RWPE2 (cell line): Measurements from ENCODE around the gene ARNT2.

Experiments
- ATAC-seq: fragments of 200-7000 bp; cut with Tn5 transposase; 3 replicates; pipeline ENCODE4 v1.9.1; 2021; ENCODE audit warnings: low read depth
- DNase-seq: peaks from one replicate; pipeline ENCODE4 v3.0.0-alpha.2; 2020; ENCODE audit warnings: low spot score
- H3K27ac ChIP-seq: fragments of 450-650 bp; 2 replicates; pipeline ENCODE4 v1.5.1; 2017; ENCODE audit warnings: mild to moderate bottlenecking; ENCODE audit not compliant: poor library complexity, severe bottlenecking
- H3K27me3 ChIP-seq: fragments of 250-450 bp; sonication (Bioruptor Pico); 2 replicates; pipeline ENCODE4 v1.5.1; 2021; ENCODE audit warnings: mild to moderate bottlenecking, moderate library complexity; ENCODE audit not compliant: insufficient read depth, poor library complexity, severe bottlenecking
- H3K36me3 ChIP-seq: fragments of 250-450 bp; sonication (Bioruptor Pico); 2 replicates; pipeline ENCODE4 v1.5.1; 2020; ENCODE audit warnings: low read depth, mild to moderate bottlenecking, moderate library complexity
- H3K4me1 ChIP-seq: fragments of 250-450 bp; sonication (Bioruptor Pico); 2 replicates; pipeline ENCODE4 v1.5.1; 2021; ENCODE audit warnings: mild to moderate bottlenecking, moderate library complexity; ENCODE audit not compliant: insufficient read depth, poor library complexity, severe bottlenecking
- H3K4me3 ChIP-seq: fragments of 250-450 bp; sonication (Bioruptor Pico); 2 replicates; pipeline ENCODE4 v1.5.1; 2021; ENCODE audit warnings: mild to moderate bottlenecking, moderate library complexity; ENCODE audit not compliant: severe bottlenecking
- H3K9me3 ChIP-seq: fragments of 250-450 bp; sonication (Bioruptor Pico); 2 replicates; pipeline ENCODE4 v1.5.1; 2021; ENCODE audit warnings: mild to moderate bottlenecking, moderate library complexity; ENCODE audit not compliant: severe bottlenecking
- CTCF ChIP-seq: fragments of 450-650 bp; IDR thresholded peaks from one replicate; pipeline ENCODE4 v1.5.1; 2017; ENCODE audit warnings: mild to moderate bottlenecking, moderate library complexity; ENCODE audit not compliant: poor library complexity, severe bottlenecking

The ARNT2 gene

GRCh38 chr15:80615783-80616391 is 211.7 kb downstream of the ARNT2 start:
- H3K36me3 ChIP-seq, result no peaks in the 10 kb centered on the region
- DNase-seq, result peak; percentile 84
- peaks cover 13% of the 10 kb centered on the region for H3K4me1 ChIP-seq
- H3K9me3 ChIP-seq, result no peaks in the 10 kb centered on the region
- no peak for TF ChIP-seq CTCF
- no peak overlapping the region for H3K4me3 ChIP-seq
- ATAC-seq, result peak; percentile 78
- H3K27ac ChIP-seq, result peak overlapping the region; percentile 68
- no peaks in the 10 kb centered on the region for H3K27me3 ChIP-seq

- ATAC-seq (no peak), DNase-seq (no peak)
- peaks cover 13% of the 10 kb centered on the region for H3K4me1 ChIP-seq
- H3K36me3 ChIP-seq, result no peaks in the 10 kb centered on the region
- TF ChIP-seq CTCF, result no peak
- no peak overlapping the region for H3K27ac ChIP-seq
- no peak overlapping the region for H3K4me3 ChIP-seq
- no peaks in the 10 kb centered on the region for H3K9me3 ChIP-seq
- no peaks in the 10 kb centered on the region for H3K27me3 ChIP-seq
Measured at GRCh38 chr15:80618685-80619400, 214.7 kb downstream of the ARNT2 start.

GRCh38 chr15:80619680-80620079 is 215.5 kb downstream of the ARNT2 start:
- peaks cover 13% of the 10 kb centered on the region for H3K4me1 ChIP-seq
- no peak overlapping the region for H3K27ac ChIP-seq
- ATAC-seq (no peak), DNase-seq (no peak)
- no peaks in the 10 kb centered on the region for H3K9me3 ChIP-seq
- H3K27me3 ChIP-seq, result no peaks in the 10 kb centered on the region
- no peaks in the 10 kb centered on the region for H3K36me3 ChIP-seq
- TF ChIP-seq CTCF, result peak; percentile 45
- H3K4me3 ChIP-seq, result no peak overlapping the region

GRCh38 chr15:80620141-80620540 is 216.0 kb downstream of the ARNT2 start:
- H3K4me1 ChIP-seq, result peaks cover 13% of the 10 kb centered on the region
- DNase-seq (no peak), ATAC-seq (no peak)
- H3K36me3 ChIP-seq, result no peaks in the 10 kb centered on the region
- H3K27me3 ChIP-seq, result no peaks in the 10 kb centered on the region
- no peak overlapping the region for H3K4me3 ChIP-seq
- H3K9me3 ChIP-seq, result no peaks in the 10 kb centered on the region
- no peak overlapping the region for H3K27ac ChIP-seq
- TF ChIP-seq CTCF, result no peak

GRCh38 chr15:80620931-80621330 is 216.7 kb downstream of the ARNT2 start:
- Histone ChIP-seq H3K4me3 (no peak overlapping the region), H3K27me3 (no peaks in the 10 kb centered on the region), H3K9me3 (no peaks in the 10 kb centered on the region), H3K27ac (no peak overlapping the region), H3K36me3 (no peaks in the 10 kb centered on the region), H3K4me1 (peaks cover 8% of the 10 kb centered on the region)
- ATAC-seq (no peak), DNase-seq (no peak)
- TF ChIP-seq CTCF, result no peak
